ENCODE measurements around the gene CHST15.

CHST15 gene

GRCh38 chr10:124025152-124025551 is 68.2 kb downstream of the CHST15 start:
- Histone ChIP-seq H3K27me3 (ENCODE audit: control insufficient read depth, insufficient read depth, low read length) (no peaks in the 10 kb centered on the region), H3K9me3 (ENCODE audit: control insufficient read depth, low read length) (no peaks in the 10 kb centered on the region), H3K4me3 (ENCODE audit: low read length) (no peak overlapping the region), H3K9ac (ENCODE audit: low read length) (no peak overlapping the region), H3K36me3 (ENCODE audit: control insufficient read depth, insufficient read depth, low read length) (no peaks in the 10 kb centered on the region), H3K4me1 (ENCODE audit: control insufficient read depth, insufficient read depth, low read length) (no peaks in the 10 kb centered on the region)

DNA sequence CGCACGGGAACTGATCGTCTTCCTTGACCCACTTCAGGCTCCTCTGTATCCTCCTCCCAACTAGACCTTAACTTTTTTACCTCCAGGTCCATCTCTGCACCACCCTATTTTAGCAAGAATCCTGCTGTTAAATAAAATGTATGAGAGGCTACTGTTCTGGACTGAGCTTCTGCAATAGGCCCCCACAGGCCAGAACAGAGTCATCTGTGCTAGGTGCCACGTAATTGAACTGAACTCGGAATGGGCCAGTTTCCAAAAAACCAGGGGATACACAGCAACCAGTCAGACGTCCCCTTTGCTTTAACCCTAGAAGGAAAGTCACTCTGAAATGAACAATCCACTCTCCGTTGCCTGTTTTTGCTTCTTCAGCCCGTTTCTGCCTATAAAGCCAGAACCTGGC is 71.3 kb downstream of the CHST15 start:
- Histone ChIP-seq H3K4me1 (ENCODE audit: control insufficient read depth, insufficient read depth, low read length) (no peaks in the 10 kb centered on the region), H3K27me3 (ENCODE audit: control insufficient read depth, insufficient read depth, low read length) (no peaks in the 10 kb centered on the region)

GRCh38 chr10:124020981-124021815 is 72.2 kb downstream of the CHST15 start:
- Histone ChIP-seq H3K4me3 (ENCODE audit: low read length) (no peak overlapping the region), H3K9ac (ENCODE audit: low read length) (no peak overlapping the region), H3K4me1 (ENCODE audit: control insufficient read depth, insufficient read depth, low read length) (no peaks in the 10 kb centered on the region), H3K27me3 (ENCODE audit: control insufficient read depth, insufficient read depth, low read length) (no peaks in the 10 kb centered on the region), H3K36me3 (ENCODE audit: control insufficient read depth, insufficient read depth, low read length) (no peaks in the 10 kb centered on the region), H3K9me3 (ENCODE audit: control insufficient read depth, low read length) (no peaks in the 10 kb centered on the region)

More for the DNA sequence above, 71.3 kb downstream of the CHST15 start:
- Histone ChIP-seq H3K36me3 (ENCODE audit: control insufficient read depth, insufficient read depth, low read length) (no peaks in the 10 kb centered on the region), H3K9ac (ENCODE audit: low read length) (no peak overlapping the region), H3K9me3 (ENCODE audit: control insufficient read depth, low read length) (no peaks in the 10 kb centered on the region), H3K4me3 (ENCODE audit: low read length) (no peak overlapping the region)

- Histone ChIP-seq H3K4me3 (ENCODE audit: low read length) (no peak overlapping the region), H3K4me1 (ENCODE audit: control insufficient read depth, insufficient read depth, low read length) (no peaks in the 10 kb centered on the region), H3K9me3 (ENCODE audit: control insufficient read depth, low read length) (no peaks in the 10 kb centered on the region), H3K9ac (ENCODE audit: low read length) (no peak overlapping the region), H3K27me3 (ENCODE audit: control insufficient read depth, insufficient read depth, low read length) (no peaks in the 10 kb centered on the region), H3K36me3 (ENCODE audit: control insufficient read depth, insufficient read depth, low read length) (no peaks in the 10 kb centered on the region)
Observed at GRCh38 chr10:124019886-124020797, 73.3 kb downstream of the CHST15 start.

DNA sequence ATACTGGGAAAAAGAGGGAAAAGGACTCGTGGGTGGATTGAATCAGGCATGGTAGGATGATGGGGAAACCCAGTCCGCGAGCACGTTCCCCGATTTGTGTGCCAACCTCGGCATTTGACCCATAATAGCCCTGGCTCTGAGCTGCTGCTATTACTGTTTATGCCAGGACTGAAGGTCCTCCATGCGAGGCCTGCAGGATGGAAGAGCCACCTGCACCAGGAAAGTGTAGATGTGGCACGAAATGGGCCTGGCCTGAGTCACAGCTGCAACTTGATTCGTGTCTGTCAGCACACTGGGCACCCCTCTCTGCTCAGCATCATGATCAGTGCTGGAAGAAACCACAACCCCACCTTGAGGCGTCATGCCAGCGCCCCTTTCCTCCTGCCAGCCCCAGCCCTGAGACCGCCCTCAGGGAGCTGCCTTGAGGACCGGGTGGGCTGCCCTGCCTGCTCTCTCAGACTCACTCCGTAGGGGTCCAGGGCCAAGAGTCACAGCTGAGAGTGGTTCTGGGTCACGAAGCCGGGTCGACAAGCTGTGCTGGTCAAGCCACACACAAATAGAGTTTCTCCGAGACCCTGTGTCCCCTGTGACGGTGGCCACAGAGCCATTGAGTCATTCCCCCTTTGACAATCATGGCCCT is 74.4 kb downstream of the CHST15 start:
- H3K9me3 ChIP-seq (ENCODE audit: control insufficient read depth, low read length): no peaks in the 10 kb centered on the region
- H3K4me1 ChIP-seq (ENCODE audit: control insufficient read depth, insufficient read depth, low read length): no peaks in the 10 kb centered on the region
- H3K27me3 ChIP-seq (ENCODE audit: control insufficient read depth, insufficient read depth, low read length): no peaks in the 10 kb centered on the region
- H3K4me3 ChIP-seq (ENCODE audit: low read length): no peak overlapping the region
- no peak overlapping the region for H3K9ac ChIP-seq (ENCODE audit: low read length)
- H3K36me3 ChIP-seq (ENCODE audit: control insufficient read depth, insufficient read depth, low read length): no peaks in the 10 kb centered on the region

GRCh38 chr10:124017729-124018128 is 75.7 kb downstream of the CHST15 start:
- no peak overlapping the region for H3K9ac ChIP-seq (ENCODE audit: low read length)
- no peaks in the 10 kb centered on the region for H3K36me3 ChIP-seq (ENCODE audit: control insufficient read depth, insufficient read depth, low read length)
- no peak overlapping the region for H3K4me3 ChIP-seq (ENCODE audit: low read length)
- H3K9me3 ChIP-seq (ENCODE audit: control insufficient read depth, low read length): no peaks in the 10 kb centered on the region
- no peaks in the 10 kb centered on the region for H3K27me3 ChIP-seq (ENCODE audit: control insufficient read depth, insufficient read depth, low read length)
- no peaks in the 10 kb centered on the region for H3K4me1 ChIP-seq (ENCODE audit: control insufficient read depth, insufficient read depth, low read length)

GRCh38 chr10:124016804-124017375 is 76.5 kb downstream of the CHST15 start:
- no peak overlapping the region for H3K9ac ChIP-seq (ENCODE audit: low read length)
- H3K4me3 ChIP-seq (ENCODE audit: low read length): no peak overlapping the region
- H3K4me1 ChIP-seq (ENCODE audit: control insufficient read depth, insufficient read depth, low read length): no peaks in the 10 kb centered on the region
- H3K9me3 ChIP-seq (ENCODE audit: control insufficient read depth, low read length): no peaks in the 10 kb centered on the region
- H3K27me3 ChIP-seq (ENCODE audit: control insufficient read depth, insufficient read depth, low read length): no peaks in the 10 kb centered on the region
- no peaks in the 10 kb centered on the region for H3K36me3 ChIP-seq (ENCODE audit: control insufficient read depth, insufficient read depth, low read length)

DNA sequence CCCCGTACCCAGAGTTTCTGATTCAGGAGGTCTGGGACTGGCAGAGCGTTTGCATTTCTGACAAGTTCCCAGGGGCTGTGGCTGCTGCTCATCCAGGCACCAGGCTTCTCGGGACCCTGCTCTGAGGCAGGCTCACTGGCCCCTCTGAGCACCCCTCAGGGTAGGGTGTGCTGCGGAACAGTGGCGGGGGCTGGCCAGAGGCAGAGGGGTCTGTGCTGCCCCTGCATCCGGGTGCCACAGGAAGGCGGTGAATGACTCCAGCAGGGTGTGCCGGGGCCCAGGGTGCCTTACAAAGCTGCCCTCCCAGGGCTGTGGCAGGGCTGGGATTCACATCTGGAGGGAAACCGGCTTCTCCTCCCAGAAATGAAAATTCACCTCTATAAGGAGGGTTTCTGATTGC is 77.4 kb downstream of the CHST15 start:
- Histone ChIP-seq H3K27me3 (ENCODE audit: control insufficient read depth, insufficient read depth, low read length) (no peaks in the 10 kb centered on the region), H3K4me3 (ENCODE audit: low read length) (no peak overlapping the region), H3K9me3 (ENCODE audit: control insufficient read depth, low read length) (no peaks in the 10 kb centered on the region), H3K9ac (ENCODE audit: low read length) (no peak overlapping the region), H3K36me3 (ENCODE audit: control insufficient read depth, insufficient read depth, low read length) (no peaks in the 10 kb centered on the region), H3K4me1 (ENCODE audit: control insufficient read depth, insufficient read depth, low read length) (no peaks in the 10 kb centered on the region)

- H3K36me3 ChIP-seq (ENCODE audit: control insufficient read depth, insufficient read depth, low read length): no peaks in the 10 kb centered on the region
- no peak overlapping the region for H3K4me3 ChIP-seq (ENCODE audit: low read length)
- no peaks in the 10 kb centered on the region for H3K27me3 ChIP-seq (ENCODE audit: control insufficient read depth, insufficient read depth, low read length)
- no peaks in the 10 kb centered on the region for H3K4me1 ChIP-seq (ENCODE audit: control insufficient read depth, insufficient read depth, low read length)
- H3K9ac ChIP-seq (ENCODE audit: low read length): no peak overlapping the region
- H3K9me3 ChIP-seq (ENCODE audit: control insufficient read depth, low read length): no peaks in the 10 kb centered on the region
Observed at GRCh38 chr10:124014416-124015154, 78.8 kb downstream of the CHST15 start.

DNA sequence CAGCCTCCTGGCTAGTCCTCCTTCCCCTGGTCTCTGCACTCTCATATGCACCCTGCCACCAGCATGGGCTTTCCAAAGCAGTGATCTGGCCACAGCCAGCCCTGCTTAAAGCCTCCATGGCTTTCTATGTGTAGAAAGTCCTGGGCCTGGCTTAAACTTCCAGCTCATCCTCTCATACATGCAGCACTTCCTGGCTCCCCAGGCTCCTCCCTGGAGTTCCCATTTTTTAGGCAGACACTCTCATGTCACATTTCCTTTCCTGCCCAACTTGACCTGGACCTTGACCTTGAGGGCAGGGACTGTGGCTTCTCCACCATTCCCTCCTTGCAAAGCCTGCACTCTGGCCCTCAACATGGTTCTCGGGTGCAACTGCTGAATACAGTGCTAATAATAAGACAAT is 79.5 kb downstream of the CHST15 start:
- Histone ChIP-seq H3K27me3 (ENCODE audit: control insufficient read depth, insufficient read depth, low read length) (no peaks in the 10 kb centered on the region), H3K9ac (ENCODE audit: low read length) (no peak overlapping the region), H3K9me3 (ENCODE audit: control insufficient read depth, low read length) (no peaks in the 10 kb centered on the region), H3K4me3 (ENCODE audit: low read length) (no peak overlapping the region), H3K4me1 (ENCODE audit: control insufficient read depth, insufficient read depth, low read length) (no peaks in the 10 kb centered on the region), H3K36me3 (ENCODE audit: control insufficient read depth, insufficient read depth, low read length) (no peaks in the 10 kb centered on the region)

- Histone ChIP-seq H3K36me3 (ENCODE audit: control insufficient read depth, insufficient read depth, low read length) (no peaks in the 10 kb centered on the region), H3K4me3 (ENCODE audit: low read length) (no peak overlapping the region), H3K27me3 (ENCODE audit: control insufficient read depth, insufficient read depth, low read length) (no peaks in the 10 kb centered on the region), H3K9me3 (ENCODE audit: control insufficient read depth, low read length) (no peaks in the 10 kb centered on the region), H3K4me1 (ENCODE audit: control insufficient read depth, insufficient read depth, low read length) (no peaks in the 10 kb centered on the region), H3K9ac (ENCODE audit: low read length) (no peak overlapping the region)
Observed at GRCh38 chr10:124012991-124013390, 80.4 kb downstream of the CHST15 start.
